Ramos (cell line): ENCODE data around the gene AIM2.
"Not testable (repeated sequence)": the region's sequence is repeated elsewhere in the genome, so short reads cannot be mapped to it uniquely, and the experiment has no call there.

Experiments used
- in situ Hi-C: fragments of 300-500 bp; cut with MboI; formaldehyde crosslinking; loops from one replicate; pipeline ENCODE4 v1.14.3; 2022; ENCODE audit warnings: low sequenced_read_pairs; ENCODE audit not compliant: unreplicated experiment

The AIM2 gene

DNA sequence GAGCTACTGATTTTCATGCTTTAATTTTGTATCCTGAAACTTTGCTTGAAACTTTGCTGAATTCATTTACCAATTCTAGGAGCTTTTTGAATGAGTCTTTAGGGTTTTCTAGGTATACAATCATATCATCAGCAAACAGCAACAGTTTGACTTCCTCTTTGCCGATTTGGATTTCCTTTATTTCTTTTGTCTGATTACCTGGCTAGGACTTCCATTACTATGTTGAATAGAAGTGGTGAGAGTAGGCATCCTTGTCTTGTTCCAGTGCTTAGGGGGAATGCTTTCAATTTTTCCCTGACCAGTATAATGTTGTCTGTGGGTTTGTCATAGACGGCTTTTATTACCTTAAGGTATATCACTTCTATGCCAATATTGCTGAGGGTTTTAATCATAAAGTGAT, 49.7 kb downstream of the AIM2 start:
- in situ Hi-C loops, result not testable (repeated sequence)

DNA sequence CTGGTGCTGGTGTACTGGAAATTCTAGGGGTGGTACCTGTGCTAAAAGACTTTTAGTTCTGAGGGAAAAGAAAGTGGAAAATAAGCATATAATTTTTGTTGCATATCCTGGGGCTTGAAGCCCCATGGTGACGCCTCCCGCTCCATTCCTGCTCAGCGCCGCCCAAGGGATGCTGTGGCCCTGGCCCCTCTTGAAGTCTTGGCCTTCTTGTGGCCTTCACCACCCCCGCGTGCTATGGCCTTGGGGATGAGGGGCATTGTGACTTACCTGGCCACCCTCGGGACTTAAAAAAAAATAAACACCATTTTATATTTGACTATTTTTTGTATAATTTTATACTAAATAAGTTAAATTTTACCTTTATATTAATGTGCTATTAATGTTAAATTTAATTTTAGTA, 51.5 kb downstream of the AIM2 start:
- in situ Hi-C loops, result no loop called here

DNA sequence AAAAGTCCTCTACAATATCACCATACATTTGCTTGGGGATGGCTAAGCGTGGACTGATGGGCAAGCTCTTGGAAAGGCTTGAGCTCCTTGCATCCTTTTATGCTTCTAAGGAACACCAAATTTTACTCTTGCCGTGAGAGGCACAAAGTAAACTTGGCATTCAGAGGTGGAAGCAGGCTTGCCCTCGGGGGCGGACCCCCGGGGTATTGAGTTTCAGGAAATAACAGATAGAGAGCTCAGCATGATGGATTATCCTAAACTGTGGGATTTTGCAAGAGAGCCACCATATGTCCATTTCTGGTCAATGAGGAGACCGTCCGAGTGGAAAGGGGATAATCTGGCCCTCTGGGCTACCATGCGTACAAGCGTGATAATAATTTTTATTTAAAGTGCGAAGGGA, 52.8 kb downstream of the AIM2 start:
- in situ Hi-C loops, result no loop called here

DNA sequence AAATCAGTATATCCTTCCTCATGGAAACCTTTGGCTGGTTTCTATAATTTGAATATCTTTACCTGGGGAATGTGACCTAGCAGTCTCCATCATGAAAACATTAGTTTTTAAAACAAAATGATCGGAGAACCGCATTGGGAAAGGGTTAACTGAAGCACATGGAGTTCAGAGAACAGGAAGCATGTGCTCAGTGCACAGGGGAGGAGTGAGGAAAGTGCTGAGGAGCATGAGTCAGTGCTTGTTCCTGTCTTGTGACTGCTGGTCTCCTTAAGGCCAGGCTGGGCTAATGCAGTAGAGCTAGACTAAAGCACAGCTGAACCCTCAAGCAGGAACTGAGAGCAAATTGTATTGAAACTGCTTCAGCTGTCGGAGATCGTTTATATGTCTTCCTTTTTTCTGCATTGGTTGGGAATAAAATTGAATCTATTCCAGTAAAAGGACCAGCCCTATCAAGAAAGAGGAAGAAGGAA, 61.1 kb downstream of the AIM2 start:
- in situ Hi-C loops, result loop anchor here (5.0 kb wide), 1 partner anchor 37 kb away; no protein-coding TSS in a partner anchor

DNA sequence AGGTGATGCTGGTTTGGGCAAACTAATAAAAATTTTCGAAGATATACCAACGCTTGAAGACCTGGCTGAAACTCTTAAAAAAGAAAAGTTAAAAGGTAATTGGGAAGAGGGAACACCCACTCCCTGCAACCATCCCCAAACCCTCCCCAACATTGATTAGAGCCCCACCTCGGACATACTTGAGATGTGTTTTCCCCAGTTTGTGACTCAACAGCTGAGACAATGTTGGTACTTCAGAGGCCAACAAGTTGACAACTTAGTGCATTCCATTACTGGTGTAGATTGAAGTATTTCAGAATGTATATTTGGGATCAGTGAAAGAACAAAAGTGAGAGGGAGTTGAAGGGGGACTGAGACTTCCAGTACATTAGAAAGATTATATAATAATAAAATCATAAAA, 61.7 kb downstream of the AIM2 start:
- in situ Hi-C loops, result loop anchor here (5.0 kb wide), 1 partner anchor 37 kb away; no protein-coding TSS in a partner anchor

DNA sequence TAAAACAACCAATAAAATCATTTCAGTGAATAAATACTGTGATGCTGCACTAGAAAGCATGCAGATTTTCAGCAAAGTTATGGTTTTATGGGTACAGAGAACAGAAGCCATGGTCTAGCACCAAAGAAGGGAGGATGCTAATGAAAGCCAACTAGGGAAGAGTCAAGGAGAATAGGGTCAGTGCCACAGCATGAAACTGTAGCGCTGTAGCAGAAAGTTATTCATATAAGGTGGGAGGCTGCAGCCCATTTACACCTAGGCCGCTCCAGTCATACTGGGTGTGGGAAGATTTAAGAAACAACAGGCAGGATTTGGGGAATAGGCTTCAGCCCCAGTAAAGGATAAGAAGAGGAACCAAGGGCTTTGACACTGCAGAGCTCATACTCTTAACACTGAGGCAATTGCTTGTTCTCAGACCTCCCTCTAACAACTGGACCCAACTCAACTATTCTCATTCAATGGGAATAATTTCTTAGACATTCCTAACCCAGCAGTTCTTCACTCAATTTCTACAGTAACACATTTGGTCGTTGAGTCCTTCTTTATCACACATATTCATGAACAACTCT, 62.5 kb downstream of the AIM2 start:
- in situ Hi-C loops, result no loop called here

DNA sequence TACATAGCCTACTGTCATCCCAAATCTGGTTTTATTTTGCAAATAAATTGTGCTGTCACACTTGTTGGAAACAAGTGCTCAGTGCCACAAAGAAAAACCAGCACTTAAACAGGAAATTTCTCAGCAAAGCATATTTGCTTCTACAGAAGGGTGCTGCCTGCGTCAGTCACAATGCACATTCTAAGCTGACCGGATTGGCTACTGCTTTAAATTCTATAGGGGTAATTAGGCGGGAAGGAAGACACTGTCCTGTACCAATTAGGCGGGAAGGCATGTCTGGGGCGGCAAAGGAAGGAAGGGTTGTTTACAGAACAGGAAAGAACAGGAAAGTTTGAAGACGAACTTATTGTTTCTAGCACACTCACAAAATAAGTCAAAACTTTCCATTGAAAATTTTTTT, 64.1 kb downstream of the AIM2 start:
- in situ Hi-C loops, result no loop called here
